Body of pancreas (tissue), 4 donors: ENCODE results near the gene PLGLB1.
"Not testable (repeated sequence)": the region's sequence is repeated elsewhere in the genome, so short reads cannot be mapped to it uniquely, and the experiment has no call there.

ENCODE experiments used
- POLR2A ChIP-seq, 3 donors: fragments of 450-650 bp; IDR thresholded peaks; one replicate each; pipeline ENCODE4 v1.6.1; 2016; ENCODE audit warnings: antibody characterized with exemption in 3 of 3, mild to moderate bottlenecking in 2 of 3
- TF ChIP-seq, protein P1 (sequence below), 7 experiments: fragments of 450-650 bp in 4 of 7; fragments of 200-600 bp in 3 of 7; sonication (generic) in 3 of 7; IDR thresholded peaks; one replicate each; pipeline ENCODE4 v1.5.1; 2016 to 2019; ENCODE audit warnings: antibody characterized with exemption in 7 of 7

- TF ChIP-seq POLR2A (IDR thresholded peaks at IDR 0.05): not testable (repeated sequence)
- TF ChIP-seq, protein P1, sequence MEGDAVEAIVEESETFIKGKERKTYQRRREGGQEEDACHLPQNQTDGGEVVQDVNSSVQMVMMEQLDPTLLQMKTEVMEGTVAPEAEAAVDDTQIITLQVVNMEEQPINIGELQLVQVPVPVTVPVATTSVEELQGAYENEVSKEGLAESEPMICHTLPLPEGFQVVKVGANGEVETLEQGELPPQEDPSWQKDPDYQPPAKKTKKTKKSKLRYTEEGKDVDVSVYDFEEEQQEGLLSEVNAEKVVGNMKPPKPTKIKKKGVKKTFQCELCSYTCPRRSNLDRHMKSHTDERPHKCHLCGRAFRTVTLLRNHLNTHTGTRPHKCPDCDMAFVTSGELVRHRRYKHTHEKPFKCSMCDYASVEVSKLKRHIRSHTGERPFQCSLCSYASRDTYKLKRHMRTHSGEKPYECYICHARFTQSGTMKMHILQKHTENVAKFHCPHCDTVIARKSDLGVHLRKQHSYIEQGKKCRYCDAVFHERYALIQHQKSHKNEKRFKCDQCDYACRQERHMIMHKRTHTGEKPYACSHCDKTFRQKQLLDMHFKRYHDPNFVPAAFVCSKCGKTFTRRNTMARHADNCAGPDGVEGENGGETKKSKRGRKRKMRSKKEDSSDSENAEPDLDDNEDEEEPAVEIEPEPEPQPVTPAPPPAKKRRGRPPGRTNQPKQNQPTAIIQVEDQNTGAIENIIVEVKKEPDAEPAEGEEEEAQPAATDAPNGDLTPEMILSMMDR (IDR thresholded peaks at IDR 0.05): not testable (repeated sequence)
Observed at GRCh38 chr2:87023988-87024615, 2.5 kb upstream of the PLGLB1 start.
